ENCODE measurements around the gene GLI2.

GLI2 gene

DNA sequence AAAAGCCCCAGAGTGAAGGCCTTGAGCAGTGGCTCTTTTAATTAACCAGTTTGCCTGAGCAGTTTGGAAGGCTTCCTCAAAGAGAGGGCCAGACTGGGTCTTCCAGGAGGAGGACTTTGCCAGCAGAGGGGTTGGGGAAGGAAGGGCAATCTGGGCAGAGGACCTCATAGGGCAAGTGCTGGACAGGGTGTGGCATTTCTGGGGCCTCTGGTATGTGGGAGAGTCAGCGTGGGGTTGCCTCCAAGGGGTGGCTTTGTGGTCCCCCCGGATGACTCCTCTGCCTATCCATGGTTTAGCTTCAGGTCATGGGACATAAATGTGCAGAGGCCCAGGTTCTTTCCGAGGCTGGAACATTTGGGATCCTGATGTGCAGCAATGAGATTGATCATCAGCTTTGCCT is 12.6 kb downstream of the GLI2 start:
- TF ChIP-seq, protein P1, sequence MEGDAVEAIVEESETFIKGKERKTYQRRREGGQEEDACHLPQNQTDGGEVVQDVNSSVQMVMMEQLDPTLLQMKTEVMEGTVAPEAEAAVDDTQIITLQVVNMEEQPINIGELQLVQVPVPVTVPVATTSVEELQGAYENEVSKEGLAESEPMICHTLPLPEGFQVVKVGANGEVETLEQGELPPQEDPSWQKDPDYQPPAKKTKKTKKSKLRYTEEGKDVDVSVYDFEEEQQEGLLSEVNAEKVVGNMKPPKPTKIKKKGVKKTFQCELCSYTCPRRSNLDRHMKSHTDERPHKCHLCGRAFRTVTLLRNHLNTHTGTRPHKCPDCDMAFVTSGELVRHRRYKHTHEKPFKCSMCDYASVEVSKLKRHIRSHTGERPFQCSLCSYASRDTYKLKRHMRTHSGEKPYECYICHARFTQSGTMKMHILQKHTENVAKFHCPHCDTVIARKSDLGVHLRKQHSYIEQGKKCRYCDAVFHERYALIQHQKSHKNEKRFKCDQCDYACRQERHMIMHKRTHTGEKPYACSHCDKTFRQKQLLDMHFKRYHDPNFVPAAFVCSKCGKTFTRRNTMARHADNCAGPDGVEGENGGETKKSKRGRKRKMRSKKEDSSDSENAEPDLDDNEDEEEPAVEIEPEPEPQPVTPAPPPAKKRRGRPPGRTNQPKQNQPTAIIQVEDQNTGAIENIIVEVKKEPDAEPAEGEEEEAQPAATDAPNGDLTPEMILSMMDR (conservative IDR thresholded peaks at IDR 0.05) = no peak
- TF ChIP-seq ZFX (IDR thresholded peaks at IDR 0.05) = no peak
- H3K27ac ChIP-seq = no peak overlapping the region

DNA sequence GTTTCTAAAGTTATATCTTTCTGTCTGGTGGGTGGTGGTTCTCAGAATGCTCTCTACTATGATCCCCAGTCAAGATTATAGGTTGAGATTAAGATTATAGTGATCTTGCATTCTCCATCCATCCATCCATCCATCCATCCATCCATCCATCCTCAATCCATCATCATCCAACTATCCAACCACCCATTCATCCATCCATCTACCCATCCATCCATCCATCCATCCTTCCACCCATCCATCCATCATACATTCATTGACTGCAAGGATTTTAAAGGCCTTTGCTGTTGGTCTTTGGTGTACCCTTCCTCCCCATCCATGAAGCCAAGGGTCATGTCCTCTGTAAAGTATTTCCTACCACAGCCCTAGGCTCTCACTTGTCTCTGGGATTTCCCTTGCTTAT is 13.1 kb downstream of the GLI2 start:
- TF ChIP-seq, protein P1 (conservative IDR thresholded peaks at IDR 0.05) = no peak
- TF ChIP-seq ZFX (IDR thresholded peaks at IDR 0.05) = no peak
- no peak overlapping the region for H3K27ac ChIP-seq

DNA sequence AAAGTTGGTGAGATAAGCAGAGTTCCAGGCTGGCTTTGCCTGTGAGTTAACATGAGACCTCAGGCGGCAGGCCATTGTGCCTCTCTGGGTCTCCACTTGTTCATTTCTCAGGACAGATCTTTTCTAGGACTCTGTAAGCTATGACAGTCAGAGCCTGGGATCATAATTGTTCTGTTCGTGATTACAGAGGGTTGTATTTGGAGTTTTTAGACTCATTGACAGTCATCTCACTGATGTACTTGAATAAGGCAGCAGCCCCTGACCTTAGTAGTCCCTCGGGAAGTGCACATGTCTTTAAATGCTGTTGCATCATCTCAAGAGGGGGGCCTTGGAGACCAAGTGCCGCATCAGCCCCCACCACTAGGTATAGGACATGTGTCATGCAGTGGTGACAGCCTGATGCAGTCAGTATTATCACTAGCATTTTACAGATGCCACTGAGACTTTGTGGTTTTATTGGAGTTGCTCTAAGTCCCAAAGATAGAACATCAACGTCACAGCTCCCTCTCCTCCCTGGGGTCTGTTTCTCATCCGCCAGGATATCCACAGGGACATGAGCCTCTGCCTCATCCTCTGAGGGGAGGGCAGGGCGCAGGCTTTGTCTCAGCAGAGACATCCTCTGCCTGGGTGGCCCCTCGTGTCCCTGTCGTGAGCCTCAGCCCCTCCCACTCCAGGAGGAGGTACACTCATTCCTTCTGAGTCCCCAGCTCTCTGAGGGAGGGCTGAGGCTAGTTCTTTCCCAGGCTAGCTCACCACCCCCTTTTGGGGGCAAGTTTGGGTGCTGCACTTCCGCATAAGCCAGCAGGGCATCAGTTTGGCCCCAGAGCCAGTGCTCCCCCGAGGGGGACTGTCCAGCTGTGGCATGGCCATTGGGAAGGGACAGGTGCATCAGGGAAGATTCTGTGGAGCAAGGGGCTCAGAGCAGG is 14.1 kb downstream of the GLI2 start:
- H3K27ac ChIP-seq = no peak overlapping the region
- no peak for TF ChIP-seq ZFX (IDR thresholded peaks at IDR 0.05)
- TF ChIP-seq, protein P1 (conservative IDR thresholded peaks at IDR 0.05) = no peak

DNA sequence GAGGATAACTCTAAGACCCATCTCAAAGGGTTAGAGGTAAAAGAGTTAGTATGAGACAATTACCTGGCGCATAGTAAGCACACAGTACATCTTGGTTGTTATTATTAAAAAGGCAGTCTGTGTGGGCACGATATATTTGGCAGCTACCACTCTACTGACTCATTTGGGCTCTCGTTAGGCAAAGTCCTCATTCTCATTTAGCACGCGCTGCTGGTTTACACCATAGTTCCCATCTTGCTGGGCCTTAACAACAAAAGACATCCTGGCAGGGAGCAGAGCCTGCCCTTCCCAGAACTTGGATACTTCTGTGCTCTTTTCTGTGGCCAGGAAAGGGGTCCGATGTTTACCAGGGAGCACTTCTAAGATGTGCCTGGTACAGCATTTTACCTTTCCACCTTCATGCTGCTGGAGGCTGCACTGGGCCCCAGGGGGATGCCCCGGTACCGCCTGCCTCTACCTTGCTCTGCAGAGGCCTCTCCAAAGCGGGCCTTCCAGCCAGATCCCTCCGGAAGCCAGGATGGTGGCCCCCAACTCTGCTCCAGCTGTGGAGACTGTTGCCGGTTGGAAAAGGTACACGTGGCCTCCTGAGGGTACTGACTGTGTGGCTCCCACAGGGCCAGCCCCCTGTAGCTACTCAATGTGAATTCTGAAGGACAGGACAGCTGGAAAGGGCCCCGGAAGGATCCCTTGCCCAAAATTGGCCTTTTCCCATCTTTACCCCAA is 15.0 kb downstream of the GLI2 start:
- H3K27ac ChIP-seq = no peak overlapping the region
- TF ChIP-seq, protein P1 (conservative IDR thresholded peaks at IDR 0.05) = no peak
- TF ChIP-seq ZFX (IDR thresholded peaks at IDR 0.05) = no peak

DNA sequence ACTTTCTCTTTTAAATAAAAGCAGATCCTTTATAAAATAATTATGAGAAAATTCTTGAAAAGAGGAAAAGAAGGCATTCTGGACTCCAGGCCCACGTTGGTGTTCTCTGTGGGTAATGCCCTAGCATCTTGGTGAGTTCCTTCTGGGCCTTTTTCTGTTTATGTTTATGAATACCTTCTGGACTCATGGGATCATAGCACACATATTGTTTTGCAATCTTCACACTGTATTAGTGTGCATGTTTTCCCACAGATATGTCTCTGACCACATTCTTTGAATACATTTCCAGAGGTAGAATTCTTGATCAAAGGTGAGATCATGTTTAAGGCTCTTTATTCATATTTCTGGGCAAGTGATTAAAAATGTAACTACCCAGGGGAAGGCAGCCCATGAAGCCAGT is 15.9 kb downstream of the GLI2 start:
- no peak overlapping the region for H3K27ac ChIP-seq
- no peak for TF ChIP-seq ZFX (IDR thresholded peaks at IDR 0.05)
- TF ChIP-seq, protein P1 (conservative IDR thresholded peaks at IDR 0.05) = no peak

DNA sequence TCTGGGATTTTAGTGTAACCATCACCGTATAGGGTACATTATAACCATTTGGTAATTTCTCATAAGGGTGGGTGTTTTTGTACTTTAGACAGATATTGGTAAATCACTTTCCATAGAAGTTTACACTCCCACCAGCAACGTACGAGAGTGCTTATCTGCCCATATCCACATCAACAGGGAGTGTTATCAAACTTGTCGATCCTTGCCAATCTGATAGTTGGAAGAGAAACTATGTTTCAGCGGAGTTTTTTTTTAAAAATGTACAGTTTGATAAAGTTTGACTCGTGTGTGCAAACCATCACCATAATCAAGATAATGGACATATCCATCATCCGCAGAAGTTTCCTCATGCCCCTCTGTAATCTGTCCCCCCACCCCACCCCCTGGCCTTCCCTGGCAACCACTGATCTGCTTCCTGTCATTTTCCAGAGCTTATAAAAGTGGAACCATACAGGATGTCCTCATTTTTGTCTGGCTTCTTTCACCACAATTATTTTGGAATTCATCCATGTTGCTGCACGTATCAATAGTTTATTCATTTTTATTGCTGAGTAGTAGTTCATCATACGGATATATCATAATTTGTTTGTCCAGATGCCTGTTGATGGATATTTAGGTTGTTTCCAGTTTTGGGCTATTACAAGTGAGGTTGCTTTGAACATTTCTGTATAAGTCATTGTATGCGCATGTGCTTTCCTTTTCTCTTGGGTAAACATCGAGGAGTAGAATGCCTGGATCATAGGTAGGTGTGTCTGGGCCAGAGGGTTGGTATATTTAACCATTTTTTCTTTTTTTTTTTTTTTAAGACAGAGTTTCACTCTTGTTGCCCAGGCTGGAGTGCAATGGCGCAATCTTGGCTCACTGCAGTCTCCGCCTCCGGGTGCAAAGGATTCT is 18.6 kb downstream of the GLI2 start:
- no peak for TF ChIP-seq ZFX (IDR thresholded peaks at IDR 0.05)
- TF ChIP-seq, protein P1 (conservative IDR thresholded peaks at IDR 0.05) = no peak
- H3K27ac ChIP-seq = no peak overlapping the region
